22Rv1 (cell line): ENCODE measurements around the gene OR52E2.

Experiments
- CTCF ChIP-seq: fragments of 450-650 bp; IDR thresholded peaks from 2 replicates; pipeline ENCODE4 v1.5.1; 2017; ENCODE audit warnings: mild to moderate bottlenecking
- ZFX ChIP-seq: fragments of 450-650 bp; IDR thresholded peaks from 2 replicates; pipeline ENCODE4 v1.6.1; 2017; ENCODE audit warnings: antibody characterized with exemption, borderline replicate concordance

- TF ChIP-seq CTCF (no peak), ZFX (no peak)
Observed at GRCh38 chr11:5043380-5043779, 16.0 kb downstream of the OR52E2 start.
